GM12865 (cell line): Measurements from ENCODE around the gene TRIM32.
A peak's percentile ranks its signal among the peaks of the same experiment; 100 is the strongest.

Experiments used
- DNase-seq: peaks from one replicate; pipeline ENCODE4 v3.0.0; 2010; ENCODE audit warnings: low read depth
- H3K4me3 ChIP-seq: 2 replicates; pipeline ENCODE4 v1.5.1; 2011; ENCODE audit warnings: mild to moderate bottlenecking, low read depth, low read length, control low read depth
- TF ChIP-seq, protein P1 (sequence below): IDR thresholded peaks from 2 replicates; pipeline ENCODE4 v1.5.1; 2011; ENCODE audit warnings: low read length, control low read depth, low read depth, inconsistent platforms; ENCODE audit not compliant: insufficient read depth; ENCODE audit errors: missing control alignments

TRIM32 gene

DNA sequence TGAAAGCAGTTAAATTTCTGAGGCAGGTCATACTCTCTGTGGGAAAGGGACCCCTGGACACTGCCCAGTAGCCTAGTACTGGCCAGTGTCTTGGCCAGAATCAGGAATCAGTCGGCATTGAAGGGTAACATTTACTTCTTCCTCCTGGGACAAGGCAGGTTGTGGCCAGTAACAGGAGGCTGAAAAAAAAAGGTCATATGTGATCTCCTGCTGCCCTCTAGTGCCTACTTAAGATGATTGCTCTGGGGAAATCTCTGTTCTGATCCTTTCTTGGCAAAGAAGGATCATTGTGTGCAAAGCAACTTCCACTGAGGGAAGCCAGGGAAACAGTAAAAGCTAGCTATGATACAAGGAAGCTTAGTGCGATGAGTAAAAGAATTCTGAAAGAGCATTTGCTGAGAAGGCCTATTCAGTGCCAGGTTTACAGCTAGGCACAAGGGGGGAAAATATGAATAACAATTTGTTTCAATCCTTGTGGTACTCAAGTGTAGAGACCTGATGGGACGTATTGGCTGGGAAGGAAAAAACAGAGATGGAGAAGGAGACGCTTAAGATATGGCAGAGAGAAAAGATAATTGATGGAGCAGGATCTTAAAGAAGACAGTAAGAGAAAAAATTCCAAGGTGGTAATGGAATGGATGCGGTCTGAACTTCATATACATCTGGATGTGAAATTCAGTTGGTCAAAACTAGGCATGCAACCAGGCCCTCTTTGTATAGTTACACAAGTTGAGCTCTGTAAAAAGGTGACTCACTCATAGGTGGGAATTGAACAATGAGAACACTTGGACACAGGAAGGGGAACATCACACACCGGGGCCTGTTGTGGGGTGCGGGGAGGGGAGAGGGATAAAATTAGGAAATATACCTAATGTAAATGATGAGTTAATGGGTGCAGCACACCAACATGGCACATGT, 25.8 kb upstream of the TRIM32 start:
- DNase-seq, result peak; percentile 71
- H3K4me3 ChIP-seq, result no peak overlapping the region
- TF ChIP-seq, protein P1, sequence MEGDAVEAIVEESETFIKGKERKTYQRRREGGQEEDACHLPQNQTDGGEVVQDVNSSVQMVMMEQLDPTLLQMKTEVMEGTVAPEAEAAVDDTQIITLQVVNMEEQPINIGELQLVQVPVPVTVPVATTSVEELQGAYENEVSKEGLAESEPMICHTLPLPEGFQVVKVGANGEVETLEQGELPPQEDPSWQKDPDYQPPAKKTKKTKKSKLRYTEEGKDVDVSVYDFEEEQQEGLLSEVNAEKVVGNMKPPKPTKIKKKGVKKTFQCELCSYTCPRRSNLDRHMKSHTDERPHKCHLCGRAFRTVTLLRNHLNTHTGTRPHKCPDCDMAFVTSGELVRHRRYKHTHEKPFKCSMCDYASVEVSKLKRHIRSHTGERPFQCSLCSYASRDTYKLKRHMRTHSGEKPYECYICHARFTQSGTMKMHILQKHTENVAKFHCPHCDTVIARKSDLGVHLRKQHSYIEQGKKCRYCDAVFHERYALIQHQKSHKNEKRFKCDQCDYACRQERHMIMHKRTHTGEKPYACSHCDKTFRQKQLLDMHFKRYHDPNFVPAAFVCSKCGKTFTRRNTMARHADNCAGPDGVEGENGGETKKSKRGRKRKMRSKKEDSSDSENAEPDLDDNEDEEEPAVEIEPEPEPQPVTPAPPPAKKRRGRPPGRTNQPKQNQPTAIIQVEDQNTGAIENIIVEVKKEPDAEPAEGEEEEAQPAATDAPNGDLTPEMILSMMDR, result peak; percentile 70

DNA sequence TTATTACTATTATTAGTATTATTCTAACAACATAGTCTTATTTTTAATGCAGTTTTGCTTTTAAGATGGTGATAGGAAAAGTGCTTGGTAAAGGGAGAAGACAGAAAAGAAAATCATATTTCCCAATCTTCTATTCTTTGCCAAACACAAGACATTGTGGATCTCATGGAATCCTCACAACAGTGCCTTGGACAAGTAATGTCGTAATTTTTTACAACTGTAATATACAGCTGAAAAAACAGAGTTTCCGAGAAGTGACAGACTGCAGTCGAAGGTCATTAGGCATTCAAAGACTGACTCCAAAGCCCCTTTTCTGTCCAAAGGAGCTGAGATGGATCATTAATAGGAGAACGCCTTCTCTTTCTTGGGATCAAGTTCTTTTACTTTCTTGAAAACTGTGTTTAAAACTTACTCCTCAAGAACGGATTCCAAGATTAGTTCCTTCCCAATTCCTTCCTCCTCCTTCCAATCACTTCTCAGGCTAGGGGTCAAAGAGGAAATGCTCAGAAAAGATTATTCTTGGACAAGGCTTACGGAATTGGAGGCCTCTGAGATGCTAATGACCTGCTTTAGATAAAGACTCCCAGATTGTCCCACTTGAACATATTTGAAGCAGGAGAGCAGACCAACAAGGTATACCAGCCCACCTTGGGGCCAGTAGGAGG, 24.3 kb upstream of the TRIM32 start:
- TF ChIP-seq, protein P1, result no peak
- DNase-seq, result no peak
- no peak overlapping the region for H3K4me3 ChIP-seq

DNA sequence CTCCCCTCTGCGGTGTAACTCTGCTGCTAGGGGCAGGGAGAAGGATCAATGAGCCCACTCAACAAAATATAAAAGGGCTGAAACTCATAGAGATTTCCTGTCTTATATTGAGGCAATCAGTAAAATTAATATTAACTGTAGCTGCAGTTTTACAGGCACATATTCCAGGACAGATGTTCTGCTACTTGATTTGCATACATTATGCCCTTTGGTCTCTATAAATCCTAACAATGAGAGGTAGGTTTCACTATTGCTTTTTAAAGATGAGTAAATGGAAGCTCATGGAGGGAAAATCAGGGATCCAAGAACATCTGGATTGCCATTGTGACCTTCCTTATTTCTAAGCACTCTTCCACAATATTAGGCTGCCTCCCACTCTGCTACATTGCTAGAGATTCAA, 23.5 kb upstream of the TRIM32 start:
- no peak overlapping the region for H3K4me3 ChIP-seq
- DNase-seq, result no peak
- TF ChIP-seq, protein P1, result no peak

DNA sequence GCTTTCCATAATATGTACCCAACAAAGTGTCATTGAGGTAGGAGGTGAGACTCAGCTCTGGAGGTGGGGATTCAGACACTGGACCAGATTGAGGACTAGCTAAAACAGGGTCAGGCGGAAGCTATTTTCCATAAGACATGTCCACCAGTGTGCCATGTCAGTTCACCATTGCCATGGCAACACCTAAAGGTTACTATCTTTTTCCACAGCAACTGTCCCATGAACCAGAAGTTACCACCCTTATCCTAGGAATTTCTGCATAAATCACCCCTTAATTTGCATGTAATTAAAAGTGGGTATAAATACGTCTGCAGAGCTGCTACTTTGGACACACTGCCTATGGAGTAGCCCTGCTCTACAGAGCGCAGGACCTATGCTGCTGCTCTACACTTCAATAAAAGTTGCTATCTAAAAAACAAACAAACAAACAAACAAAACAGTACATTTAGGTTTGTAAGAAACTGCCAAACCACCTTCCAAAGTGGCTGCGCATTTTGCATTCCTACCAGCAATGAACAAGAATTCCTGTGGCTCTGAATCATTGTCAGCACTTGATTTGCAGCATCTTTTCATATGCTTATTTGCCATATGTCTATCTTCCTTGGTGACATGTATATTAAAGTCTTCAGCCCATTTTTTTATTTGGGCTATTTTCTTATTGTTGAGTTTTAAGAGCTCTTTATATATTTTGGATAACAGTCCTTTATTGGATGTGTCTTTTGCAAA, 18.0 kb upstream of the TRIM32 start:
- no peak overlapping the region for H3K4me3 ChIP-seq
- DNase-seq, result no peak
- TF ChIP-seq, protein P1, result no peak

DNA sequence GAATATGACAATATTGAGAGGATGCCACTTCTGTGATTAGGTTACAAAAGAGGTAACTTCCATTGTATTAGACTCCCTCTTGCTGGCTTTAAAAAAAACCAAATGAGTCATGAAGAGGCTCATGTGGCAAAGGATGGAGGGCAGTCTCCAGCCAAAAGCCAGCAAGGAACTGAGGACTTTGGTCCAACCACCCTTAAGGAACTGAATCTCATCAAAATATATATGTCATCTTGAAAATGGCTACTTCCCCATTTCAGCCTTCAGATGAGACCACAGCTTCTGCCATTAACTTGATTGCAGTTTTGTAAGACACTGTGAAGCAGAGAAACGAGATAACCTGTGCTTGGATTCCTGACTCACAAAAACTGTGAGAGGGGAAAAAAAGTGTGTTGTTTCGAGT, 15.5 kb upstream of the TRIM32 start:
- peak; percentile 37 for DNase-seq
- no peak overlapping the region for H3K4me3 ChIP-seq
- TF ChIP-seq, protein P1, result no peak

DNA sequence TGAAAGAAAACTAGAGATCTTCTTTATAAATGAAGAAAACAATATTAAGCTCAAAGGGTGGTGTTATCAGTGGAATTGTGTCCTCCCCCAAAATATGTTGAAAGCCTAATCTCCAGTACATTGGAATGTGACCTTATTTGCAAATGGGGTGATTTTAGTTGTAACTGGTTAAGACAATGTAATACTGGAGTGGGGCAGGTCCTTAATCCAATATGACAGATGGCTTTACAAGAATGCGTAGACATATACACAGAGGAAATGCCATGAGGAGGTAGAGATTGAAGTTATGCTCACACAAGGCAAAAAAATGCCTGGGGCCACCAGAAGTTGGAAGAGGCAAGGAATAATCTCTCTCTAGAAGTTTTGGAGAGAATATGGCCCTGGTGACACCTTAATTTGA, 13.7 kb upstream of the TRIM32 start:
- no peak for DNase-seq
- TF ChIP-seq, protein P1, result no peak
- H3K4me3 ChIP-seq, result no peak overlapping the region
